CD4-positive, alpha-beta T cell (primary cell): ENCODE data around the gene TRAF3IP3. TPM values are rescaled to one million over a fixed set of nuclear protein-coding genes. Genes with fewer than 3 reads are reported as not detected.

Experiments used
- ATAC-seq: fragments of 200-7000 bp; cut with Tn5 transposase; one replicate; pipeline ENCODE4 v1.10.0; 2022; ENCODE audit warnings: mild to moderate bottlenecking; ENCODE audit not compliant: poor library complexity
- CTCF ChIA-PET: fragments of 350-600 bp; sonication (Branson Sonifier 250); formaldehyde crosslinking; loops from one replicate; lab custom pipeline; 2021; ENCODE audit warnings: antibody characterized with exemption, inconsistent platforms; lab: Charles Lee
- POLR2A ChIA-PET: fragments of 350-600 bp; sonication (Branson Sonifier 250); formaldehyde crosslinking; loops from one replicate; lab custom pipeline; 2021; ENCODE audit warnings: antibody characterized with exemption, inconsistent platforms; lab: Charles Lee
- DNase-seq, 14 experiments: peaks; one replicate each; pipeline ENCODE4 v3.0.0-alpha.2; 2013 to 2020; ENCODE audit warnings: mixed read lengths in 2 of 14
- H3K27ac ChIP-seq, 2 donors: one replicate each; pipeline versions ENCODE4 v1.5.1 to v1.7.0; 2013; ENCODE audit warnings: low read length in 2 of 2, low read depth in 1 of 2, mild to moderate bottlenecking in 1 of 2
- H3K27me3 ChIP-seq, 2 experiments: 1 replicate in 1 of 2; 2 replicates in 1 of 2; pipeline versions ENCODE4 v1.6.1 to v1.7.0; 2013; ENCODE audit warnings: low read length in 2 of 2, control low read depth in 1 of 2, mild to moderate bottlenecking in 1 of 2, moderate library complexity in 1 of 2; ENCODE audit not compliant: insufficient read depth in 2 of 2, control insufficient read depth in 1 of 2
- H3K36me3 ChIP-seq: one replicate; pipeline ENCODE4 v1.6.1; 2013; ENCODE audit warnings: low read length, control low read depth; ENCODE audit not compliant: insufficient read depth
- H3K4me1 ChIP-seq: one replicate; pipeline ENCODE4 v1.6.1; 2013; ENCODE audit warnings: low read length, control low read depth; ENCODE audit not compliant: insufficient read depth
- H3K4me3 ChIP-seq: one replicate; pipeline ENCODE4 v1.5.1; 2013; ENCODE audit warnings: mild to moderate bottlenecking, low read length, moderate library complexity
- H3K9me3 ChIP-seq, 2 experiments: 1 replicate in 1 of 2; 2 replicates in 1 of 2; pipeline versions ENCODE4 v1.6.1 to v1.7.0; 2013; ENCODE audit warnings: low read length in 2 of 2, mild to moderate bottlenecking in 2 of 2, control low read depth in 1 of 2, moderate library complexity in 1 of 2; ENCODE audit not compliant: control insufficient read depth in 1 of 2, insufficient read depth in 1 of 2
- H3K27ac Mint-ChIP-seq: one replicate; pipeline ENCODE4 v1.8.0; 2020; ENCODE audit warnings: mixed read lengths
- H3K27me3 Mint-ChIP-seq: one replicate; pipeline ENCODE4 v1.8.0; 2021; ENCODE audit warnings: mixed read lengths
- H3K36me3 Mint-ChIP-seq: one replicate; pipeline ENCODE4 v1.8.0; 2021; ENCODE audit warnings: low read depth, mixed read lengths
- H3K4me1 Mint-ChIP-seq: one replicate; pipeline ENCODE4 v1.8.0; 2021; ENCODE audit warnings: low read depth, mixed read lengths
- H3K4me3 Mint-ChIP-seq: one replicate; pipeline ENCODE4 v1.8.0; 2020; ENCODE audit warnings: mild to moderate bottlenecking, mixed read lengths
- H3K9me3 Mint-ChIP-seq: one replicate; pipeline ENCODE4 v1.8.0; 2020; ENCODE audit warnings: mixed read lengths
- intact Hi-C, 2 experiments: fragments of 100-400 bp; cut with DNase I in 1 of 2; cut with micrococcal nuclease in 1 of 2; formaldehyde crosslinking; loops; one replicate each; pipeline versions ENCODE4 v1.15.1 to v1.9.0; 2023 to 2025; cut with DNase I, micrococcal nuclease
- total RNA-seq, 174 experiments: library from RNA in 2 of 174; stranded (reverse) in 2 of 174; gene quantifications; one replicate each; pipeline ENCODE4 v1.2.3 and lab custom pipeline; 2021 to 2026
- TF ChIP-seq, protein P1 (sequence below): fragments of 200-600 bp; IDR thresholded peaks from one replicate; pipeline ENCODE4 v1.8.0; 2022; ENCODE audit warnings: antibody characterized with exemption, mild to moderate bottlenecking

Gene TRAF3IP3
- total RNA-seq, 2 experiments from 2014 or later, result 279 to 290 TPM

DNA sequence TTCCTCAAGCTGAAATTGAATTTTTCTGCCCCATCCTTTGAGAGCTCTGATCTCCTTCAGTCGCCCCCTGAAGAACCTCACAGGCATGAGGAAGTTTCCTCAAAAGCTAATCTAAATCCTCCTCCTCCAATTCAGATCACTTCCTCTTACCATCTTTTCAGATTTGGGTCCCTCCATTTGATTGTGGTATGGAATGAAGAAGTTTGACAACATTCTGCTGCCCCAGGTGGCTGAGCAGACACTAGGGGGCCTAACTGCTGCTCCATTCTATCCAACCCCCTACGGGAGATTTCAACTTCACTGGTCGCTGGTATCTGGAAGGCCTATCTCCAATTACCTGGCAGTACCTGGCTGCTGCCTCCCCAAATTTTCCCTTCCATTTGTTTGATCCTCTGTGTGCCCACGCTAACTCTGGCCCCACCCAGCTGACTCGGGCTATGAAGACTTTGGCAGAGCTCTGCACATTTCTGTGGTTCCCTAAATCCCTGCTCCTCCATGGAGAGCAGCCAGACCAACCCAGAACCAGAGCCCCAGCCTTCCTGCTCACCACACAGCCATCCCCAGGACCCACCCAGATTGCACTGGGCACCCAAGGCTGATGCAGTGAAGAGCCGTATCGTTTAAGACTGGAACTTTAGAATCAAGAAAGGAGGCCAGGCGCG, 42.3 kb downstream of the TRAF3IP3 start:
- peaks cover 35% of the 10 kb centered on the region for H3K27me3 Mint-ChIP-seq
- no peaks in the 10 kb centered on the region for H3K4me1 Mint-ChIP-seq
- H3K4me3 Mint-ChIP-seq, result no peak overlapping the region
- CTCF ChIA-PET, result no interaction called here
- Histone ChIP-seq H3K27me3 (peaks cover 0 to 7% of the 10 kb centered on the region in 2 experiments), H3K4me1 (no peaks in the 10 kb centered on the region), H3K9me3 (no peaks in the 10 kb centered on the region), H3K27ac (no peak overlapping the region), H3K4me3 (no peak overlapping the region), H3K36me3 (no peaks in the 10 kb centered on the region)
- no peak overlapping the region for H3K27ac Mint-ChIP-seq
- DNase-seq (no peak), ATAC-seq (no peak)
- TF ChIP-seq, protein P1, sequence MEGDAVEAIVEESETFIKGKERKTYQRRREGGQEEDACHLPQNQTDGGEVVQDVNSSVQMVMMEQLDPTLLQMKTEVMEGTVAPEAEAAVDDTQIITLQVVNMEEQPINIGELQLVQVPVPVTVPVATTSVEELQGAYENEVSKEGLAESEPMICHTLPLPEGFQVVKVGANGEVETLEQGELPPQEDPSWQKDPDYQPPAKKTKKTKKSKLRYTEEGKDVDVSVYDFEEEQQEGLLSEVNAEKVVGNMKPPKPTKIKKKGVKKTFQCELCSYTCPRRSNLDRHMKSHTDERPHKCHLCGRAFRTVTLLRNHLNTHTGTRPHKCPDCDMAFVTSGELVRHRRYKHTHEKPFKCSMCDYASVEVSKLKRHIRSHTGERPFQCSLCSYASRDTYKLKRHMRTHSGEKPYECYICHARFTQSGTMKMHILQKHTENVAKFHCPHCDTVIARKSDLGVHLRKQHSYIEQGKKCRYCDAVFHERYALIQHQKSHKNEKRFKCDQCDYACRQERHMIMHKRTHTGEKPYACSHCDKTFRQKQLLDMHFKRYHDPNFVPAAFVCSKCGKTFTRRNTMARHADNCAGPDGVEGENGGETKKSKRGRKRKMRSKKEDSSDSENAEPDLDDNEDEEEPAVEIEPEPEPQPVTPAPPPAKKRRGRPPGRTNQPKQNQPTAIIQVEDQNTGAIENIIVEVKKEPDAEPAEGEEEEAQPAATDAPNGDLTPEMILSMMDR, result no peak
- intact Hi-C loops, result no loop called here
- H3K9me3 Mint-ChIP-seq, result no peaks in the 10 kb centered on the region
- no peaks in the 10 kb centered on the region for H3K36me3 Mint-ChIP-seq
- POLR2A ChIA-PET, result no interaction called here

DNA sequence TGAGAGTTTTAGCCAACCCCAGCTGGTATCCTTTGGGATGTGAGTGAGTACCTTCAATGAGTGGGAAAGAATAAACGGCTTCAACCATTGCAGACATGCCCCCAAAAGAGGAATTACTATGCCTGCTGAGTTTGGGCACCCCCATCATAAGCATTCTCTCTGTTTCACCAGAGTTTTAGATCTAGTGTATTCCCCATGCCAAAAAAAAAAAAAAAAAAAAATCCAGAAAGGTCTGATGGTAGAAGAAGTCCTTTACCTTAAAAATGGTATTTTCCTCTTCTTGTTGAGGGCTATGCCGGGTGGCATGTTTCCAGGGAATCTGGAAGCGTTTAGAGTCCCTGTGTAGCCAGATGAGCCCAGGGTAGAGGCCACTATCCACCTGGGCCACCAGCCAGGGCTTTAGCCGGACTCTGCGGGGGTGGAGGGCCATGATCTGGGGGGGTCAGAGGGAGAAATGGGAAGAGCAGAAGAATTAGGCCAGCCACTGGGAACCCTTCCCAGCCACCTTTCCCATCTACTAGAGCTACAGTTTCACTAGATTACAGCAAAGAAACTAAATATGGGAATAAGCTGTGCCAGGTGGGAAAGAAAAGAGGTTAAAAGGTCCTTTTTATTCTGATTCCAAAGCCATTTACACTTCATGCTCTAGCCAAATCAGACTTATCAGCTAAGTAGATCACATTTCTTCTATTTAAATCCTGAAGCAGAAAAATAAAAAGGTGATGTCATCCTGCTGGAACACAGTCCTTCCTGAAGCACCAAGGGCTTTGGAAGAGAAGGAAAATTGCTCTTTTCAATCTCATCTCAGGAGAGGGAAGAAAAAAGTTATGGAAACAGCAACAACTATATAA, 45.4 kb downstream of the TRAF3IP3 start:
- H3K27me3 ChIP-seq, result peaks cover 4% of the 10 kb centered on the region in 2 experiments
- H3K9me3 ChIP-seq, result peaks cover 0 to 4% of the 10 kb centered on the region in 2 experiments
- H3K4me1 ChIP-seq, result peaks cover 8% of the 10 kb centered on the region
- Mint-ChIP-seq H3K36me3 (no peaks in the 10 kb centered on the region), H3K4me1 (peaks cover 6% of the 10 kb centered on the region), H3K27me3 (peaks cover 28% of the 10 kb centered on the region), H3K4me3 (no peak overlapping the region), H3K9me3 (no peaks in the 10 kb centered on the region), H3K27ac (no peak overlapping the region)
- intact Hi-C loops, result no loop called here
- TF ChIP-seq, protein P1, result no peak
- DNase-seq (no peak), ATAC-seq (no peak)
- ChIA-PET CTCF (interaction anchor here (1.2 kb wide), 1 partner anchor 27 kb away, joined by 3 read pairs; the partner anchor contains the start of gene UTP25), POLR2A (no interaction called here)
- no peak overlapping the region for H3K27ac ChIP-seq
- H3K36me3 ChIP-seq, result no peaks in the 10 kb centered on the region
- H3K4me3 ChIP-seq, result no peak overlapping the region

DNA sequence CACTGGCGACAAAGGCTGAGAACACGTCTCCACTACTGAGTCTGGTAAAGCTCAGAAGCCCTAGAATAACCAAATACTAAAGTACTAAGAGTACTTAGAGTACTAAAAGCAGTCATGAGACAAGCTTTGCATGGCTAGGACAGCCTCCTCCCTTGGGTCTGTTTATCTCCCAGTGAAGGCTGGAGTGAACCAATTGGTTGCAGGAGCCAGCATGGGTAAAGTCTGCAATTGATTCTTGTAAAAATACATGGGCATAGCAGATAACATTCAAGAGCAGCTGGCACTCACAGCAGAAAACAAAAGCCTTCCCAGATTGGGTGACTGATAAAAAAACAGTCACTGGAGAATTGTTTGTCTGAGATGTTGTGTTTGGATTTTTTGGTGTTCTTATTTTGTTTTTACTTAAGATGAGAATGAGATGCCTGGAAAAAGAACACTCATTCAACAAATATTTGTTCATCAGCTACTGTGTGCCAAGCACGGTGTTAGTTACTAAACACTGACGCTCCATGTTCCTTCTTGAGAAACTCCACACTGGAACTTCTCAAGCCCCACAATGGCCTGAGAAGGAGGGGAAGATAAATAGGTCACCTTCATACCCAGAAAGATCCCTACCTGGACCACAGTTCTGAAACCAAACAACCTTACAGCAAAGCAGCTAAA, 46.4 kb downstream of the TRAF3IP3 start:
- no peaks in the 10 kb centered on the region for H3K36me3 ChIP-seq
- H3K4me1 ChIP-seq, result peaks cover 8% of the 10 kb centered on the region
- peaks cover 8% of the 10 kb centered on the region for H3K4me1 Mint-ChIP-seq
- ChIA-PET CTCF (no interaction called here), POLR2A (no interaction called here)
- ATAC-seq, result no peak
- peaks cover 0 to 4% of the 10 kb centered on the region in 2 experiments for H3K9me3 ChIP-seq
- no peaks in the 10 kb centered on the region for H3K9me3 Mint-ChIP-seq
- H3K36me3 Mint-ChIP-seq, result no peaks in the 10 kb centered on the region
- no peak overlapping the region for H3K4me3 ChIP-seq
- H3K4me3 Mint-ChIP-seq, result no peak overlapping the region
- DNase-seq, result no peak
- peaks cover 26% of the 10 kb centered on the region for H3K27me3 Mint-ChIP-seq
- H3K27me3 ChIP-seq, result peaks cover 4% of the 10 kb centered on the region in 2 experiments
- no peak overlapping the region for H3K27ac Mint-ChIP-seq
- no peak overlapping the region for H3K27ac ChIP-seq
- TF ChIP-seq, protein P1, result no peak
- intact Hi-C loops, result no loop called here
